ENCODE measurements around the gene MLLT6.
A peak's percentile ranks its signal among the peaks of the same experiment; 100 is the strongest.
"Not testable (repeated sequence)": the region's sequence is repeated elsewhere in the genome, so short reads cannot be mapped to it uniquely, and the experiment has no call there.

The MLLT6 gene

DNA sequence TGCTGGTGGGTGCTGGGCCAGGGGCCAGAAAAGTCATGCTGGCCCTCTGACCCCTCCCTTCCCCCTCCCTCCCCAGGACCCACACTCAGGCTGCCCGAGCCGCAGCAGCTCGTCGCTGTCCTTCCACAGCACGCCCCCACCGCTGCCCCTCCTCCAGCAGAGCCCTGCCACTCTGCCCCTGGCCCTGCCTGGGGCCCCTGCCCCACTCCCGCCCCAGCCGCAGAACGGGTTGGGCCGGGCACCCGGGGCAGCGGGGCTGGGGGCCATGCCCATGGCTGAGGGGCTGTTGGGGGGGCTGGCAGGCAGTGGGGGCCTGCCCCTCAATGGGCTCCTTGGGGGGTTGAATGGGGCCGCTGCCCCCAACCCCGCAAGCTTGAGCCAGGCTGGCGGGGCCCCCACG lies 16.7 kb downstream of the MLLT6 start:
- DNase-seq (ENCODE audit: low read depth), result no peak
- no peak overlapping the region for H3K4me3 ChIP-seq (ENCODE audit: low read length)
- TF ChIP-seq, protein P1, sequence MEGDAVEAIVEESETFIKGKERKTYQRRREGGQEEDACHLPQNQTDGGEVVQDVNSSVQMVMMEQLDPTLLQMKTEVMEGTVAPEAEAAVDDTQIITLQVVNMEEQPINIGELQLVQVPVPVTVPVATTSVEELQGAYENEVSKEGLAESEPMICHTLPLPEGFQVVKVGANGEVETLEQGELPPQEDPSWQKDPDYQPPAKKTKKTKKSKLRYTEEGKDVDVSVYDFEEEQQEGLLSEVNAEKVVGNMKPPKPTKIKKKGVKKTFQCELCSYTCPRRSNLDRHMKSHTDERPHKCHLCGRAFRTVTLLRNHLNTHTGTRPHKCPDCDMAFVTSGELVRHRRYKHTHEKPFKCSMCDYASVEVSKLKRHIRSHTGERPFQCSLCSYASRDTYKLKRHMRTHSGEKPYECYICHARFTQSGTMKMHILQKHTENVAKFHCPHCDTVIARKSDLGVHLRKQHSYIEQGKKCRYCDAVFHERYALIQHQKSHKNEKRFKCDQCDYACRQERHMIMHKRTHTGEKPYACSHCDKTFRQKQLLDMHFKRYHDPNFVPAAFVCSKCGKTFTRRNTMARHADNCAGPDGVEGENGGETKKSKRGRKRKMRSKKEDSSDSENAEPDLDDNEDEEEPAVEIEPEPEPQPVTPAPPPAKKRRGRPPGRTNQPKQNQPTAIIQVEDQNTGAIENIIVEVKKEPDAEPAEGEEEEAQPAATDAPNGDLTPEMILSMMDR (conservative IDR thresholded peaks at IDR 0.05; ENCODE audit: low read length), result no peak

DNA sequence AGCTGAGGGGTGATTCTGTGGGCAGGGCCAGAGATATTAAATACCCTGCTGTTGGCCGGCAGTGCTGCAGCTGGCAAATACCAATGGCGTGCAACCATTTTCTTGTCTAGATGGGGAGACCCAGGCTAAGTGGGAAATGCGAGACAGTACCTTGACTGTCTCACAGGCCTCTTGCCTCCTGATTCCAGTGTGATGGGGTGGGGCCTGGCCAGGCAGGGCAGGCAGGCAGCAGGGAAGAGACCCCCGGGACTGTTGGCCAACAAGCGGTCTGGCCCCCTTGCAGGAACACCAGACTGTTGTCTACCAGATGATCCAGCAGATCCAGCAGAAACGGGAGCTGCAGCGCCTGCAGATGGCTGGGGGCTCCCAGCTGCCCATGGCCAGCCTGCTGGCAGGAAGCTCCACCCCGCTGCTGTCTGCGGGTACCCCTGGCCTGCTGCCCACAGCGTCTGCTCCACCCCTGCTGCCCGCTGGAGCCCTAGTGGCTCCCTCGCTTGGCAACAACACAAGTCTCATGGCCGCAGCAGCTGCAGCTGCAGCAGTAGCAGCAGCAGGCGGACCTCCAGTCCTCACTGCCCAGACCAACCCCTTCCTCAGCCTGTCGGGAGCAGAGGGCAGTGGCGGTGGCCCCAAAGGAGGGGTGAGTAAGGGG lies 19.4 kb downstream of the MLLT6 start:
- no peak overlapping the region for H3K4me3 ChIP-seq (ENCODE audit: low read length)
- DNase-seq (ENCODE audit: low read depth), result no peak
- TF ChIP-seq, protein P1 (conservative IDR thresholded peaks at IDR 0.05; ENCODE audit: low read length), result no peak

DNA sequence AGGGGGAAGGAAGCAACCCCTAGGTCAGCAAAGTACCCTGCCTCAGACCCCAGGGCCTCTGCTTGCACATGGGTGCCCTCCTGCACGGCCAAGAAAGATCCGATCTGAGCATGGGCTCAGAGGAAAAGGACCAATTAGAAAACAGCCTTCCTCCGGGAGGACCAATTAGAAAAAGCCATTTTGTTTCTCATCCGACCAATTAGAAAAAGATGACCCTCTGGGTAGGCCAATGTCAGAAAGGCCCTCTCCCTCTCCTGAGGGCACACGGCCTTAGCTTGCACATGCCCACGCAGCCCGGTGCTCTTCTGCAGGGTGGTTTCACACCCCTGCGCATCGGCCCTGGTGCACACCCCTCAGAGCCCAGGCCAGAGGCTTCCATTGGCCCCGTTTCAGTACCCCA lies 20.0 kb downstream of the MLLT6 start:
- DNase-seq (ENCODE audit: low read depth), result no peak
- TF ChIP-seq, protein P1 (conservative IDR thresholded peaks at IDR 0.05; ENCODE audit: low read length), result no peak
- no peak overlapping the region for H3K4me3 ChIP-seq (ENCODE audit: low read length)

DNA sequence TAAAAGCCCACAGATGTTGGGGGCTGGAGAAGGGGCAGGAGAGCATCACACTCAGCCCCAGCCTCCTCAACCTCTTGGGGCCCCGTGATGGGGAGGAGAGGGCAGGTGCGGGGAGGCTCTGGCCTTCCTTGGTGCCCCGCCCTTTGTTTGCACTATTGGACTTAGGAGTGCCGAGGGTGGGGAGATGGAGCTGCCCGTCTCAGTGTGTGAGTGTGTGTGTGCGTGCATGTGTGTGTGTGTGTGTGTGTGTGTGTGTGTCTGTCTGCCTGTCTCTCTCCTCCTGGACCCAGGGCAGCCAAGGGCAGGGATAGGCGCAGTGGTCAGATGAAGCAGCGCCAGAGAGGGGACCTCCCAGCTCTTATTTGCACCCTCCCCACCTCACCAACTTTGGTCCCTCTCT lies 21.1 kb downstream of the MLLT6 start:
- DNase-seq (ENCODE audit: low read depth); H3K4me3 ChIP-seq (ENCODE audit: low read length): not testable (repeated sequence)

DNA sequence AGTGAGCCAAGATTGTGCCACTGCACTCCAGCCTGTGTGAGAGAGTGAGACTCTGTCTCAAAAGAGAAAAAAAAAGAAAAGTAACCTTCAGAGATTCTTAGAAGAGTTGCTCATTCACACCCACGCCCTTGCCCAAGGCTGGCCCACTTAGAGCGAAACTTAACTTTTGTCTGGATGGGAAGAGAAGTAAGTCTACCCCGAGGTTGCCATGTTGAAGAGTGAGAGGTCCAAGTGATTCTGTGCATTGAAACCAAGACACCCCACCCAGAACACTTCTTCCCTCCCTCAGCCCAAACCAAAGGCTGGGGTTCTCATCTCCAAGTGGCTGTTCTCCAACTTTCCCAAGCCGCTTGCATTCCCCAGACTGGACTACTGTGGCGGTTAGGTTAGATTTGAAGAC lies 22.7 kb downstream of the MLLT6 start:
- no peak for DNase-seq (ENCODE audit: low read depth)
- no peak overlapping the region for H3K4me3 ChIP-seq (ENCODE audit: low read length)
- TF ChIP-seq, protein P1 (conservative IDR thresholded peaks at IDR 0.05; ENCODE audit: low read length), result no peak

DNA sequence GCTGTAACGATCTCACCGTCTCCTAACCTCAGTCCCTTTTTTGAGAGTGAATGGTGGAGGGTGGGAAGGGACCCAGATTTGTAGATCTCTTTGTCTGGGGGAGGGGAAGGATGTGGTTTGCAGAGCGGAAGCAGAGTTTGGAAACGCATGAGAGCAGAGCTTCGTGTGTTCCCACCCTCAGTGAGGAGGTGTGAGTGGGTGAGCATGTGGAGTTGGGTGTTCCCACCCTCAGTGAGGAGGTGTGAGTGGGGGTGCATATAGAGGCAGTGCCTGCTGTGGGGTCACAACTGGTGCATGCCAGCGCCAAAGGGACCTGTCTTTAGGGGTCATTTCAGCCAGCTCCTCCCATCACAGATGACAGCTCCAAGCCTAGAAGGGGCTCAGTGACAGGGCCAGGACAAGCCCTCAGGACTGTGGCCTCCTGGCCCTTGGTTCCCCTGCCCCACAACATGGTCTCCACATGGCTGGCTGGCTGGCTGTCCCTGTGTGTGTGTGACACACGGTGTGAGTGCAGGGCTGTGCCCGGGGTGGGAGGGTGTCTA lies 23.3 kb downstream of the MLLT6 start:
- H3K4me3 ChIP-seq (ENCODE audit: low read length), result no peak overlapping the region
- TF ChIP-seq, protein P1 (conservative IDR thresholded peaks at IDR 0.05; ENCODE audit: low read length), result no peak
- DNase-seq (ENCODE audit: low read depth), result no peak

DNA sequence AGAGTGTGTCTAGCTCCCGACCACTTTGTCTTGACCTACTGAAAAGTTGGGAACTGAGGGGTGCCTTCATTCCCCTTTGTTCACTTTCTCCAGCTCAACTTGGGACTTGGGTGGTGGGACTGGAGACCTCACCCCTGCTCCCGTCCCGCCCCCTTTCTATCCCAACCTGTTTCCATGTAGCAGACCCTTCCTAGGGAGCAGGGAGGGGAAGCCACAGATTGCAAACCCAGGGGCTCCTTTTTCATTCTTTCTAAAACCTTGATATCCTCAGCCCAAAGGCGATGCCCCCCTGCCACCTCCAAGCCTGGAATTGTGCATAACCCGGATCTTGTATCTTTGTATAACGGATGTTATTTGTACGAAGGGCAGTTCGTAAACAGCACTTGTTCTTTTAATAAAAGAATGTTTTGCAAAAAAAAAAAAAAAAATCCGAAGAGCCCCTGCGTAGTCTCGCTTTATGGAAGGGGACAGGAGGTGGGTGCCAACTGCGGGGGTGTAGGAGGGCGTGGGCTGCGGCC lies 24.4 kb downstream of the MLLT6 start:
- peak overlapping the region; percentile 62 for H3K4me3 ChIP-seq (ENCODE audit: low read length)
- DNase-seq (ENCODE audit: low read depth), result no peak
- TF ChIP-seq, protein P1 (conservative IDR thresholded peaks at IDR 0.05; ENCODE audit: low read length), result 0 out of 2 replicates have a peak, but pooled peaks have one; percentile 1

All from AG10803 (cell line).